Measurements from ENCODE around the gene RFC2. TPM values are rescaled to one million over a fixed set of nuclear protein-coding genes. Genes with fewer than 3 reads are reported as not detected.
A peak's percentile ranks its signal among the peaks of the same experiment; 100 is the strongest.

The RFC2 gene
- total and polyA plus RNA-seq, 10 of the 15 experiments (the other 5 are each of a cell fraction or from before 2014, with no cell fraction given), result 25.8 to 145 (median 90.9) TPM

GRCh38 chr7:74272305-74273038 lies 18.3 kb upstream of the RFC2 start (continued):
- TF ChIP-seq ZBTB40 (IDR thresholded peaks at IDR 0.05; ENCODE audit: borderline replicate concordance) (no peak), PRDM15 (CRISPR knock-in tag; IDR thresholded peaks at IDR 0.05) (no peak), GABPA (IDR thresholded peaks at IDR 0.05; ENCODE audit: low read depth) (peak; percentile 31; the same call in 1 of the 2 replicates), ETV6 (conservative IDR thresholded peaks at IDR 0.05 in 1 of 2, IDR thresholded peaks at IDR 0.05 in 1 of 2; ENCODE audit: borderline replicate concordance in 1 of 2, low read depth in 1 of 2) (peak in 1 of 2 experiments; percentile 99; a peak in 2 of 4 replicates), SKIL (IDR thresholded peaks at IDR 0.05; ENCODE audit: low read depth, poor library complexity, severe bottlenecking) (peak; percentile 96), NFIC (IDR thresholded peaks at IDR 0.05; ENCODE audit: low read depth, low read length) (peak; percentile 98), SMC3 (IDR thresholded peaks at IDR 0.05; ENCODE audit: borderline replicate concordance, low read length) (peak; percentile 35; the same call in 1 of the 2 replicates), SIX5 (IDR thresholded peaks at IDR 0.05; ENCODE audit: low read depth, low read length, severe bottlenecking) (no peak), BRCA1 (IDR thresholded peaks at IDR 0.05; ENCODE audit: low read depth, low read length) (no peak)
- TF ChIP-seq, protein P1, sequence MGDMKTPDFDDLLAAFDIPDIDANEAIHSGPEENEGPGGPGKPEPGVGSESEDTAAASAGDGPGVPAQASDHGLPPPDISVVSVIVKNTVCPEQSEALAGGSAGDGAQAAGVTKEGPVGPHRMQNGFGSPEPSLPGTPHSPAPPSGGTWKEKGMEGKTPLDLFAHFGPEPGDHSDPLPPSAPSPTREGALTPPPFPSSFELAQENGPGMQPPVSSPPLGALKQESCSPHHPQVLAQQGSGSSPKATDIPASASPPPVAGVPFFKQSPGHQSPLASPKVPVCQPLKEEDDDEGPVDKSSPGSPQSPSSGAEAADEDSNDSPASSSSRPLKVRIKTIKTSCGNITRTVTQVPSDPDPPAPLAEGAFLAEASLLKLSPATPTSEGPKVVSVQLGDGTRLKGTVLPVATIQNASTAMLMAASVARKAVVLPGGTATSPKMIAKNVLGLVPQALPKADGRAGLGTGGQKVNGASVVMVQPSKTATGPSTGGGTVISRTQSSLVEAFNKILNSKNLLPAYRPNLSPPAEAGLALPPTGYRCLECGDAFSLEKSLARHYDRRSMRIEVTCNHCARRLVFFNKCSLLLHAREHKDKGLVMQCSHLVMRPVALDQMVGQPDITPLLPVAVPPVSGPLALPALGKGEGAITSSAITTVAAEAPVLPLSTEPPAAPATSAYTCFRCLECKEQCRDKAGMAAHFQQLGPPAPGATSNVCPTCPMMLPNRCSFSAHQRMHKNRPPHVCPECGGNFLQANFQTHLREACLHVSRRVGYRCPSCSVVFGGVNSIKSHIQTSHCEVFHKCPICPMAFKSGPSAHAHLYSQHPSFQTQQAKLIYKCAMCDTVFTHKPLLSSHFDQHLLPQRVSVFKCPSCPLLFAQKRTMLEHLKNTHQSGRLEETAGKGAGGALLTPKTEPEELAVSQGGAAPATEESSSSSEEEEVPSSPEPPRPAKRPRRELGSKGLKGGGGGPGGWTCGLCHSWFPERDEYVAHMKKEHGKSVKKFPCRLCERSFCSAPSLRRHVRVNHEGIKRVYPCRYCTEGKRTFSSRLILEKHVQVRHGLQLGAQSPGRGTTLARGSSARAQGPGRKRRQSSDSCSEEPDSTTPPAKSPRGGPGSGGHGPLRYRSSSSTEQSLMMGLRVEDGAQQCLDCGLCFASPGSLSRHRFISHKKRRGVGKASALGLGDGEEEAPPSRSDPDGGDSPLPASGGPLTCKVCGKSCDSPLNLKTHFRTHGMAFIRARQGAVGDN (IDR thresholded peaks at IDR 0.05), result peak; percentile 73
